ES-I3 (cell line): ENCODE data around the gene LUZP1.

Experiments used
- H3K36me3 ChIP-seq: 2 replicates; pipeline ENCODE4 v1.6.1; 2013; ENCODE audit warnings: mild to moderate bottlenecking, low read length, control low read depth, moderate library complexity; ENCODE audit not compliant: insufficient read depth
- H3K4me1 ChIP-seq: 2 replicates; pipeline ENCODE4 v1.6.1; 2013; ENCODE audit warnings: mild to moderate bottlenecking, control low read depth, low read length; ENCODE audit not compliant: insufficient read depth
- H3K9ac ChIP-seq: 2 replicates; pipeline ENCODE4 v1.6.1; 2013; ENCODE audit warnings: low read depth, mild to moderate bottlenecking, low read length, moderate library complexity
- H3K9me3 ChIP-seq: 2 replicates; pipeline ENCODE4 v1.6.1; 2013; ENCODE audit warnings: mild to moderate bottlenecking, low read length, moderate library complexity; ENCODE audit not compliant: control insufficient read depth, insufficient read depth

LUZP1 gene

DNA sequence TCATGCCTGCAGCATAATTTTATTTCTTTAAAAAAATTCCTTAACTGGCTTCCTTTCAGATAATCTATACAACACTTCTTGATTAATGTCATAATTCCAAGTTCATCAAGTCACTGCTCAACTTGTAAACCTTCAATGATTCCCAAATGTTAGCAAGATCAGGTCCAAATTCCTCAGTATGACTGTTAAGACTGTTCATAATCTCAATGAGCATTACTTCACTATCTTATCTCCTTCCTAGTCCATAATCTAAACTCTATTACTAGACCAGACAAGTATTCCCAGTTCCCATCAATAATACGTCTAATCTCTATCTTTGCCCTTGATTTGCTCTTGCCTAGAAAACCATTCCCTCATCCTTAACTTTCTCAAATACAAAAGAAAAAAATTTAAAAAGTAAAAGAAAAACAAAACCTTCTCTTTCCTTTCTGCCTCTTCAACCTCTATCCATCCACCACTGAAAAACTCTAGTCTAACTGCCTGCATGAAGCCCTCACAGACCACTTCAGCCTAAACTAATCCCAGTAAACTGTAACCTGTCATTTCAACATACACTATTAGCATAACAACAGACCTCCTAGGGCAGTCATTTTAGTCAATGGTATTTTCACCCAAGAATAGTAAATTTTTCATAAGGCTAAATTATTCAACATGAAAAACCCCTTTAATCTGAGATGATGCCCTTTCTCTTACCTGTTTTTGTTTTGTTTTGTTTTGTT lies 15.5 kb downstream of the LUZP1 start:
- Histone ChIP-seq H3K9me3 (no peaks in the 10 kb centered on the region), H3K36me3 (no peaks in the 10 kb centered on the region; the same call in 1 of the 2 replicates), H3K9ac (no peak overlapping the region), H3K4me1 (peaks cover 7% of the 10 kb centered on the region; the same call in 1 of the 2 replicates)

DNA sequence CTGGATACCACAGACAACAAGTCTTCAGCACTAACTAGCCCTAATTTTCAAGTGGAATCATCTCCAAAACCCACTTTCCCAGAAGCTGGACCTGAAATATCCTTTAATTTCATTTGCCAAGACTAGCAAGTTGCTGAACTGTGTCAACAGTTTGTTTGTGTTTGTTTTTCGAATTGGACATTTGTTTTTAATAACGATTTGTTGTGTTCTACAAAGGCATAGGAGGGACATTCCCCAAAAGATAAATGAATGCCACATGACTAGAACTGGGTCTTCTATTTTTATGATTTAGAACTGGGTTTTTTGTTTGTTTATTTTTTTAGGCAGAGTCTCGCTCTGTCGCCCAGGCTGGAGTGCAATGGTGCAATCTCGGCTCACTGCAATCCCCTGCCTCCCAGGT lies 17.9 kb downstream of the LUZP1 start:
- H3K36me3 ChIP-seq: no peaks in the 10 kb centered on the region; the same call in 1 of the 2 replicates
- H3K9me3 ChIP-seq: no peaks in the 10 kb centered on the region
- H3K9ac ChIP-seq: no peak overlapping the region
- H3K4me1 ChIP-seq: peaks cover 7% of the 10 kb centered on the region; the same call in 1 of the 2 replicates

DNA sequence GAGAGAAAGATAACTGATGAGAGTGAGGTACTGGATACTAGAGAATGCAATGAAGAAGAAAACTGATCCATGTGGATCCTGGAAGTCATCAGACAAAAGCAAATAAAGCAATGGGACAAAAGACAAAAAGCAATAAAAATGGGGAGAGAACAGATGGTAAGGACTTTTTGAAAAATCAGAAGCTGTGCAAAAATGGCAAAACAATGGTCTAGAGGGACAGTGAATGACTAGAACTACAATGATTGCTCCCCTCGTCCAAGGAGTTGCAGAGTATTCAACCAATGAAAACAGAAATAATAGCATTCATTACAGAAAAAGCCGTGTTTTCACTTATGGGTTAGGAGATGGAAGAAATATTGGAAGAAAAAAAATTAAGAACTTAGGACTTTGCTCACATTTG lies 18.5 kb downstream of the LUZP1 start:
- no peaks in the 10 kb centered on the region for H3K9me3 ChIP-seq
- no peak overlapping the region for H3K9ac ChIP-seq
- no peaks in the 10 kb centered on the region; the same call in 1 of the 2 replicates for H3K36me3 ChIP-seq
- peaks cover 7% of the 10 kb centered on the region; the same call in 1 of the 2 replicates for H3K4me1 ChIP-seq

DNA sequence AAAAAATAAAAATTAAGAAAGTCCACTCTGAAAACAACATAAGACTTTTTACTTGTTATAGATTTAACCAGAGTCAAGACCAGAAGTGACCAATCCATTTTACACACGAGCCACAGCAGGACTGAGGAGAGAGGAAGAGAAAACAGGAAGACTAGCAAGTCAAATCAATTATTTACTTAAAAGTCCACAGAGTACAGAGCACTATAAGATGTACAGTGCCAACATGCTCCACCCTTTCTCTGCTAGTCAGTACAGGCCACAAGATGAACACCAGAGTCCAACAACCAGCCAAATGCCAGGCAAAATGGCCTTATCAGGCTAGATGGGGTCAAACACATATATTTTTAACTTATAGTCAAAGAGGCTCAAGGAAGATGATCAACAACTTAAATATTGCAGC lies 19.5 kb downstream of the LUZP1 start:
- H3K9me3 ChIP-seq: no peaks in the 10 kb centered on the region
- no peak overlapping the region for H3K9ac ChIP-seq
- H3K4me1 ChIP-seq: peaks cover 7% of the 10 kb centered on the region; the same call in 1 of the 2 replicates
- H3K36me3 ChIP-seq: no peaks in the 10 kb centered on the region; the same call in 1 of the 2 replicates

DNA sequence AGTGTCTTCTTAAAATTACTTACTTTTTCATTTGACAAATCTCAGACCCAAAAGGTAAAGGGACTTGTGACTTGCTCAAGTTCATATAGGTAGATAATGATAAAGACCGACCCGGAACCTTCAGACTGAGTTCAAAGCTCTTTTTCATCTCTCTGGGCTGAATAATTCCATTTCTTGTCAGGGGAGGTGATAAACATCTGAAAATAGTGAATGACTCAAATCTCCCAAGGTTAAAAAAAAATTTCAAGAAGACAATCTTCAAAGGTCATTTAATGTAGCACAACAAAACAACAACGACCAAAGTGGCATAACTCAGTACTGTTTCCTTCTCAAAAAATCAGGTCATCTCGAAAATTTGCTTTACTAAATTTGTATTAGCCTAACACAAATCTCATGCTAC lies 20.6 kb downstream of the LUZP1 start:
- H3K9me3 ChIP-seq: no peaks in the 10 kb centered on the region
- H3K36me3 ChIP-seq: no peaks in the 10 kb centered on the region; the same call in 1 of the 2 replicates

DNA sequence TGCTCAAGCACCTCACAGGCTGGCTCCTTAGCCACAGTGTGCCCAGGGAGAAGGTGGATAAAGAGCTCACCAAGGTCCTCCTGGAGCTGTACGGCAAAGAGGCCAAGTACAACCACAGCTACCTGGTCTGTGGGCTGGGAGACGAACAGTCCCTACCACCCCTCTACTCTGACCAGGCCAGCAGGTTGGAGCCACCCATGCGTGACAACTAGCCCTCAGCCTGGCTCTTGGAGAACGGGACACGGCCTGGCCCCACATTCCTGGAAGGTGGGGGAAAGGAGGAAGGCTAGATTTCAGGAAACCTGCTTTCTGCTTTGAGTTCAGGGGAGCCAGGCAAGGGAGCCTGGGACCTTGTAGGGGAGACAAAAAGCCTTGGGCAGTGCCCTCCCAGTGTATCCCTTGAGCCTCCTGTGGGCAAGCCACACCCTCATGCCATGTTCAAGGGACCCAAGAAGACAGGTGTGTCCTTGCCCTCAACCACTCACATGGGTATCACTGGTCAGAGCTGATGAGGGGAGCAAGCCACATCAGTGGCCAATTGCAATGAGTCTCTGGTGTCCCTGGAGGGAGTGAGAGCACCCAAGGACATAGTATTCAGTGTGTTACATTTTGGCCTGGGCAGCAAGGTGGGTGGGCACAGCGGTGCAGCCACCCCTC lies 27.6 kb downstream of the LUZP1 start:
- Histone ChIP-seq H3K36me3 (no peaks in the 10 kb centered on the region), H3K4me1 (no peaks in the 10 kb centered on the region), H3K9ac (no peak overlapping the region), H3K9me3 (no peaks in the 10 kb centered on the region)

More for the DNA sequence above, 20.6 kb downstream of the LUZP1 start:
- Histone ChIP-seq H3K9ac (no peak overlapping the region), H3K4me1 (peaks cover 2% of the 10 kb centered on the region; the same call in 1 of the 2 replicates)

DNA sequence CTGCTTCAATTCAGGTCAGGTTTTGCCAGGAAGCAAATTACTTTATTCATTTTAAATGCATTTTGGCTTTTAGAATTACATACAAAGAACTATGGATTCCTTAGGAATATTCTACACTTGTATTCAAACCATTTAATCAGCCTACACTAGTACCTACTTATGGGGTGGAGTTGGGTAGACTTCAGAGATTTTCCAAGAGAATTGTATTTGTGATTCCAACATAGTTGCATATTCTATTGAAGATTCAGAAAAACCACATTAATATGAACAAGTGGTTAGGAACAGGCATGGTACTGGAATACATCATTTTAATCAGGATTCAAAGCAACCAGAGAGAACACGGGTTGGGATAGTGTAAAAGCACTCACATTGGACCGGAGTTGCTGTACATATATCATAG lies 33.4 kb downstream of the LUZP1 start:
- peaks cover 7% of the 10 kb centered on the region; the same call in 1 of the 2 replicates for H3K4me1 ChIP-seq
- no peaks in the 10 kb centered on the region for H3K9me3 ChIP-seq
- no peak overlapping the region for H3K9ac ChIP-seq
- no peaks in the 10 kb centered on the region for H3K36me3 ChIP-seq

DNA sequence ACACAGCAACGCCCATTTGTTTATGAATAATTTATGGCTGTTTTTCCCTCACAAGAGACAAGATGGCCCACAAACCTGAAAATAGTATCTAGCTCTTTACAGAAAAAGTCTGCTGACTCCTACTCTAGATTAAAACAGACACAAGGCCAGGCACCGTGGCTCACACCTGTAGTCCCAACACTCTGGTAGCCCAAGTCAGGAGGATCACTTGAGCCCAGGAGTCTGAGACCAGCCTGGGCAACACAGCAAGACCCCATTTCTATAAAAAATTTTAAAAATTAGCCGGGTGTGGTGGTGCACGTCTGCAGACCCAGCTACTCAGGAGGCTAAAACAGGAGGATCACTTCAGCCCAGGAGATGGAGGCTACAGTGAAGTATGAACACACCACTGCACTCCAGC lies 34.6 kb downstream of the LUZP1 start:
- H3K9ac ChIP-seq: no peak overlapping the region
- H3K9me3 ChIP-seq: no peaks in the 10 kb centered on the region
- H3K36me3 ChIP-seq: no peaks in the 10 kb centered on the region
- H3K4me1 ChIP-seq: peaks cover 7% of the 10 kb centered on the region; the same call in 1 of the 2 replicates

DNA sequence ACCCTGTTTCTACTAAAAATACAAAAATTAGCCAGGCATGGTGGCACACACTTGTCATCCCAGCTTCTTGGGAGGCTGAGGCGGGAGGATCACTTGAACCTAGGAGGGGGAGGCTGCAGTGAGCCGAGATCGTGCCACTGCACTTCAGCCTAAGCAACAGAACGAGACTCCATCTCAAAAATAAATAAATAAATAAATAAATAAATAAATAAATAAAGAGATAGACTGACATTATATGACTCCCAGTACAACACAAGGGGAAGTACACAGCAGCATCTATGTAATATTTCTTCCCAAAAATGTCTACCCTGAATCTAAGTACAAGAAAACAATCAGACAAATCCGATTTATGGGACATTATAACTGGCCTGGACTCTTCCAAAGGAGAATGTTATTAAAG lies 35.1 kb downstream of the LUZP1 start:
- Histone ChIP-seq H3K9ac (no peak overlapping the region), H3K4me1 (peaks cover 7% of the 10 kb centered on the region; the same call in 1 of the 2 replicates), H3K36me3 (no peaks in the 10 kb centered on the region), H3K9me3 (no peaks in the 10 kb centered on the region)

DNA sequence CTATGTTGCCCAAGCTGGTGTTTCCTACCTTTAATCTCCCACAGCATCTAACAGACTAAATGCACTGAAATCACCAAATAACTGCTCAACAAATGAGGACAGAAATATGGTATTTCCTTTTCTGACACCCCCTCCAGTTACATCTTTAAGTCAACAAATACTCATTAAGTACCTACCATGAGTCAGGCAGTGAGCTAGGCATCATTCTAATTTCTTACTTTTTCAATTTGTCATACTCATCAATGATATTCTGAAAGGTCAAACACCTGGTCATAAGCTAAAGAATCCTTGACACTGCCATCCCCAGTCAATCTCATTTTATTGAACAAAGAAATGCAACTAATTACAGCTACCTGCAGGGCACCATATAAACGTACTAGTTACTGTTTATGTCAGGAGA lies 36.6 kb downstream of the LUZP1 start:
- H3K36me3 ChIP-seq: no peaks in the 10 kb centered on the region
- H3K9ac ChIP-seq: no peak overlapping the region
- H3K4me1 ChIP-seq: peaks cover 7% of the 10 kb centered on the region; the same call in 1 of the 2 replicates
- no peaks in the 10 kb centered on the region for H3K9me3 ChIP-seq

DNA sequence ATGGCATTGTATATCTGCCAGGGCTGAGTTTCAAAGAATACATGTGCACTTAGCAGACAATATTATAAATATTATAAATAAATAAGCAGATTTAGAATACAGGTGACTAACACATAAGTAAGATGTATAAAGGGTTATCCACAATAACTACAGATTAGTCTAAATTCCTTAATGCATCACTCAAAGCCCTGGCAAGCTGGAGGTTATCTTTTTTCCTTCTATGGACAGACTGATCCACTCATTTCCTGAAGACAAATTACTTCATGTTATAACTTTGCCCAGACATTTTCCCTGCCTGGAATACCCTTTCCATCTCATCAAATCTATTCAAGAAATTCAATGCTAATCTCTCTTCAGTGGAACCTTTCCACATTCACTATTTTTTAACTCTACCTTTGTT lies 38.8 kb downstream of the LUZP1 start:
- Histone ChIP-seq H3K9me3 (no peaks in the 10 kb centered on the region), H3K4me1 (no peaks in the 10 kb centered on the region; the same call in 1 of the 2 replicates), H3K9ac (no peak overlapping the region), H3K36me3 (no peaks in the 10 kb centered on the region)

DNA sequence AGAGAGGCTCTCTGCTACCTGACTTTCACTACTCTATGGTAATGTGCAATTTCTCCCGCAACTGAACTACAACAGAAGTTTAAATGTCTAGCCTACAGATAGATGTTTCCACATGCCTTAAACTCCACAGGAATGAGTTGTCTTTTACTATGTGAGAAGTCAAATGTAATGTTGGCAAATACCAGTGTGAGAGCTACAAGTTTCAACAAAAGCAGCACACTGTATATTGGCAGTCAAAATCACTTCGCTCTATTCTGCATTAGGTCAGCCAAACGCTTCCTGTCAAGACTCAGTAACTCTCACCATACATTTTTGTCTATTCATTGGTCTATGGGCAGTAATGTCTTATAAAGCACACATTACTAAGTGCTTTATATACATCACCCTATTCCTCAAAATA lies 41.9 kb downstream of the LUZP1 start:
- H3K36me3 ChIP-seq: no peaks in the 10 kb centered on the region
- no peaks in the 10 kb centered on the region for H3K9me3 ChIP-seq
- H3K9ac ChIP-seq: no peak overlapping the region
- H3K4me1 ChIP-seq: peaks cover 14% of the 10 kb centered on the region

DNA sequence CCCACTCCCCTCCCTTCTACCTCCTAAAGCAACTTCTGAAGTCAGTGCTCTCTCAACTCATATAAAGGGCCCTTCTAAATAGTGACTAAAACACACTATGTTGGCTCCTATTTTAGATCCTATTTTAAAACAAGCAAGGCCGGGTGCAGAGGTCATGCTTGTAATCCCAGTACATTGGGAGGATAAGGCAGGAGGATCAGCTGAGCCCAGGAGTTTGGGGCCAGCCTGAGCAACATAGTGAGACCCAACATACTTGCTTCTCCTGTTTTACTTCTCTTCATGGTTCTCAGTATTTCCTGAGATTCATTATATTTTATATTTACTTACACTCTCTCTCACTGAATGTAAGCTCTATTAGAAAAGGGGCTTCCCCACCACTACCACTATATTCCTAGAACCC lies 42.5 kb downstream of the LUZP1 start:
- H3K9me3 ChIP-seq: no peaks in the 10 kb centered on the region
- no peak overlapping the region for H3K9ac ChIP-seq
- no peaks in the 10 kb centered on the region for H3K36me3 ChIP-seq
- peaks cover 14% of the 10 kb centered on the region for H3K4me1 ChIP-seq

DNA sequence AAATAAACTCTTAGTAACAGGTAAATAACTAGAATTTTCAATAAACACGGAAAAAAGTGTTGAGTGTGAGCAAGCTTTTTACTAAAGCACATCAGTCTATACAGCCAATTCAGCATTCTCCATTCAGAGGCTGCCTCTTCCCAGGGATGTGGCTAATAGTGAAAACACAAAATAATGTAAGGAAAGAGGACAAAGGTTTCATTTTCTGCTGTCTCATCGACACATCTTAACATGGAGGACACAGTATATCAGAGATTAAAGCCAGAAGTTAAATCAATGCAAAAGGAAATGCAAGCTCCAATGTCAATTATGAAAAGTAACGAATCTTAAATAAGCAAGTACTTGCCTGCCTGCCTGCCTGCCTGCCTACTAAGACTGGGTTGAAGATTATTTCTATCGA lies 43.2 kb downstream of the LUZP1 start:
- H3K9me3 ChIP-seq: no peaks in the 10 kb centered on the region
- H3K36me3 ChIP-seq: no peaks in the 10 kb centered on the region
- peaks cover 14% of the 10 kb centered on the region for H3K4me1 ChIP-seq
- no peak overlapping the region for H3K9ac ChIP-seq
